ENCODE data around the gene PCNX4. TPM values are rescaled to one million over a fixed set of nuclear protein-coding genes. Genes with fewer than 3 reads are reported as not detected.

The PCNX4 gene
- total and polyA plus RNA-seq, 2 experiments from 2014 or later, result 39.7 to 129 TPM

GRCh38 chr14:60179431-60179869 lies 87.7 kb downstream of the PCNX4 start:
- no peaks in the 10 kb centered on the region for H3K4me1 ChIP-seq (ENCODE audit: low read depth)
- no peaks in the 10 kb centered on the region for H3K27me3 ChIP-seq
- no peaks in the 10 kb centered on the region for H3K36me3 ChIP-seq
- H3K27ac ChIP-seq, result no peak overlapping the region
- DNase-seq (ENCODE audit: low read depth in 1 of 2, low spot score in 1 of 2), result no peak
- no peak overlapping the region for H3K4me3 ChIP-seq
- TF ChIP-seq CTCF (IDR thresholded peaks at IDR 0.05; ENCODE audit: low read depth, low read length), result no peak
- peaks cover 6% of the 10 kb centered on the region for H3K9me3 ChIP-seq (ENCODE audit: low read depth)

DNA sequence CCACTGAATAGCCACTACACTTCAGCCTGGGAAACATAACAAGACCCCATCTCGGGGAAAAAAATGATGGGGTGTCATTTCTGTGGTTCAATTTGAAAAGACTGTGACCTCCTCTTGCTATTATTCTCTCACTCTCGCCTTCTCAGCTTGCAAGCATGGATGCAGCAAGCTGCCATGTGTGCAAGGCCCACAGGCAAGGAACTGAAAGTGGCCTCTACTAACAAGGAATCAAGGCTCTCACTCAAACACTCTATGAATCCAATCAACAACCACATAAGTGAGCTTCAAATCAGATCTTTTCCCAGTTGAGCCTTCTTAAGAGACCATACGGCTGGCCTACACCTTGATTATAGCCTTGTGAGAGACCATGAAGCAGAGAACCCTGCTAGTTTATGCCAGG lies 91.4 kb downstream of the PCNX4 start:
- no peak overlapping the region for H3K27ac ChIP-seq
- DNase-seq (ENCODE audit: low read depth in 1 of 2, low spot score in 1 of 2), result no peak
- H3K4me1 ChIP-seq (ENCODE audit: low read depth), result no peaks in the 10 kb centered on the region
- H3K27me3 ChIP-seq, result no peaks in the 10 kb centered on the region
- H3K9me3 ChIP-seq (ENCODE audit: low read depth), result peaks cover 5% of the 10 kb centered on the region
- TF ChIP-seq CTCF (IDR thresholded peaks at IDR 0.05; ENCODE audit: low read depth, low read length), result no peak
- no peaks in the 10 kb centered on the region for H3K36me3 ChIP-seq
- H3K4me3 ChIP-seq, result no peak overlapping the region

DNA sequence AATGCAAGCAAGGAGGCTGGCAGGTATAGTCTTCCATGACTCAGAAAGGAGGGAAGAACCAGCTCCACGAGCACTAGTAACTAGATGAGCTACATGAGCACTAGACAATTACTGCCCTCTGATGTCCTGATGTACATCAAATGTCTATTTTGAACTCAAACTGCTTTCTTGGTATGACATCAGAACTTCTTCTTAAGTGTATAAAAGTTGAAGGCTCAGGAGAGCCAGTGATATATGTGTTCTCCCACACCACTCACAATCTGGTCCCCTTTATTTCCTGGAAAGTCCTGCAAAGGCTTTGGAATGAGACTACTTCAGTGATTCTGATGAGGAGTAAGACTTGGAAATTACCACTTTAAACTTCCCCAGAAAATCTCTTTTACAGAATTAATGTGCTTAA lies 92.0 kb downstream of the PCNX4 start:
- TF ChIP-seq CTCF (IDR thresholded peaks at IDR 0.05; ENCODE audit: low read depth, low read length), result no peak
- no peaks in the 10 kb centered on the region for H3K4me1 ChIP-seq (ENCODE audit: low read depth)
- no peak overlapping the region for H3K4me3 ChIP-seq
- no peaks in the 10 kb centered on the region for H3K36me3 ChIP-seq
- H3K9me3 ChIP-seq (ENCODE audit: low read depth), result no peaks in the 10 kb centered on the region
- H3K27ac ChIP-seq, result no peak overlapping the region
- H3K27me3 ChIP-seq, result no peaks in the 10 kb centered on the region
- DNase-seq (ENCODE audit: low read depth in 1 of 2, low spot score in 1 of 2), result peak in 1 of 2 donors; percentile 15

DNA sequence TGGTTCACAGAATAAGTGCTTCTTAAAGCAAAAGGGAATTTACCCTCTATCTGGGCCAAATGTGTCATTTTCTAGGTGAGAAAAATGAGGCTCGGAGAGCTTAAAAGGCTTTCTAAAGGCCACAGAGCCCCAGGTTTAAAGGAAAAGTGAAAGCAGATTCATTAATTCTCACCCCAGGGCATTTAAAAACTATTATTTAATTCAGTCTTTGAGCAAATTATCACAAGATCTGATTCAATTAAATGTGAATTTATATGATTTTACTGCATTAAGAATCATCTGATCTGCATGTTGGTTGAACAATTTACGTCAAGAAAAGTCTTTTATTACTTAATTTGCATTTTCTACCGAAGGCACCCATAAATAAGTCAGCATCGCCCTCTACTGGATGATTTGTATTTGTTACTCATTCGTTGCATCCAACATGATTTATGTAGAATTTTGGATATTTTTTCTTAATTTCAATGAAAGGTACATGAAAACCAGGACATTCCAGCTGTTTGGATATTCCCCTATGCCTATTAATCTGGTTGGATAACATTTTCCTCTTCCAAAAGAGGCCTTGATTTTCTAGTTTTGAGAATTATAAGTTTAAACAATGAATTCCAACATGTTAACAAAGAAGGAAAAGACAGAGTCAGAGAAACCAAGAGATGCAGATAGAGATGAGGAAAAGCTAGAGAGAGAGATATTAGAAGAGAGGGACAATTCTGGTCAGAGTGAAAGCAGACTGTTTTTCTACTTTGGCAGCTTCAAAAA lies 92.6 kb downstream of the PCNX4 start:
- TF ChIP-seq CTCF (IDR thresholded peaks at IDR 0.05; ENCODE audit: low read depth, low read length), result peak; percentile 56
- Histone ChIP-seq H3K4me3 (peak overlapping the region; percentile 14), H3K4me1 (ENCODE audit: low read depth) (no peaks in the 10 kb centered on the region), H3K36me3 (no peaks in the 10 kb centered on the region), H3K27me3 (no peaks in the 10 kb centered on the region), H3K27ac (no peak overlapping the region), H3K9me3 (ENCODE audit: low read depth) (no peaks in the 10 kb centered on the region)
- peak; percentile 76 to 82 for DNase-seq (ENCODE audit: low read depth in 1 of 2, low spot score in 1 of 2)

GRCh38 chr14:60184905-60185555 lies 93.3 kb downstream of the PCNX4 start:
- no peak overlapping the region for H3K27ac ChIP-seq
- DNase-seq (ENCODE audit: low read depth in 1 of 2, low spot score in 1 of 2), result peak in 1 of 2 donors; percentile 14
- H3K9me3 ChIP-seq (ENCODE audit: low read depth), result no peaks in the 10 kb centered on the region
- no peaks in the 10 kb centered on the region for H3K36me3 ChIP-seq
- H3K4me1 ChIP-seq (ENCODE audit: low read depth), result no peaks in the 10 kb centered on the region
- TF ChIP-seq CTCF (IDR thresholded peaks at IDR 0.05; ENCODE audit: low read depth, low read length), result no peak
- no peaks in the 10 kb centered on the region for H3K27me3 ChIP-seq
- H3K4me3 ChIP-seq, result no peak overlapping the region
